Measurements from ENCODE around the gene PANK2. TPM values are rescaled to one million over a fixed set of nuclear protein-coding genes. Genes with fewer than 3 reads are reported as not detected.

Gene PANK2
- total and polyA plus RNA-seq, 2 of the 8 experiments (the other 6 are each of a cell fraction or from before 2014, with no cell fraction given) = 17.1 to 57.5 TPM

- TF ChIP-seq MAFK (IDR thresholded peaks at IDR 0.05; ENCODE audit: low read depth, low read length) = no peak
These were observed 21.4 kb upstream of the PANK2 start (continued) for GRCh38 chr20:3867802-3868201.
